Smooth muscle cell (in vitro differentiated cells): Measurements from ENCODE around the gene CCDC91. TPM values are rescaled to one million over a fixed set of nuclear protein-coding genes. Genes with fewer than 3 reads are reported as not detected.
A peak's percentile ranks its signal among the peaks of the same experiment; 100 is the strongest.

Experiments
- DNase-seq: peaks from one replicate; lab custom pipeline; 2025; ENCODE audit not compliant: unreplicated experiment; lab: John Stamatoyannopoulos, UW
- H2AFZ ChIP-seq: fragments of 200-600 bp; sonication (generic); 2 replicates; pipeline ENCODE4 v1.6.0; 2016; ENCODE audit warnings: antibody characterized with exemption, low read depth, mild to moderate bottlenecking
- H3F3A ChIP-seq: fragments of 200-600 bp; sonication (generic); 2 replicates; pipeline ENCODE4 v1.6.0; 2017; ENCODE audit warnings: antibody characterized with exemption, low read depth
- H3K27ac ChIP-seq: fragments of 200-600 bp; sonication (generic); 2 replicates; pipeline ENCODE4 v1.5.1; 2016; ENCODE audit warnings: low read depth, mild to moderate bottlenecking
- H3K27me3 ChIP-seq: fragments of 200-600 bp; sonication (generic); 2 replicates; pipeline ENCODE4 v1.6.1; 2016; ENCODE audit warnings: low read depth, mild to moderate bottlenecking
- H3K36me3 ChIP-seq: fragments of 200-600 bp; sonication (generic); 2 replicates; pipeline ENCODE4 v1.5.1; 2016; ENCODE audit warnings: low read depth
- H3K4me1 ChIP-seq: fragments of 200-600 bp; sonication (generic); 2 replicates; pipeline ENCODE4 v1.5.1; 2016; ENCODE audit warnings: low read depth
- H3K4me2 ChIP-seq: fragments of 200-600 bp; sonication (generic); 2 replicates; pipeline ENCODE4 v1.6.0; 2016; ENCODE audit warnings: mild to moderate bottlenecking
- H3K4me3 ChIP-seq: fragments of 200-600 bp; sonication (generic); 2 replicates; pipeline ENCODE4 v1.5.1; 2016; ENCODE audit warnings: mild to moderate bottlenecking
- H3K79me2 ChIP-seq: fragments of 200-600 bp; sonication (generic); 2 replicates; pipeline ENCODE4 v1.6.0; 2016; ENCODE audit warnings: low read depth, mild to moderate bottlenecking
- H3K9ac ChIP-seq: fragments of 200-600 bp; sonication (generic); 2 replicates; pipeline ENCODE4 v1.6.0; 2016; ENCODE audit warnings: low read depth
- H3K9me3 ChIP-seq: fragments of 200-600 bp; sonication (generic); replicated peaks from 2 replicates; pipeline ENCODE4 v1.5.1; 2016; ENCODE audit warnings: low read depth
- H4K20me1 ChIP-seq: fragments of 200-600 bp; sonication (generic); 2 replicates; pipeline ENCODE4 v1.6.0; 2016; ENCODE audit warnings: low read depth
- CTCF ChIP-seq: fragments of 200-600 bp; sonication (generic); IDR thresholded peaks from 2 replicates; pipeline ENCODE4 v1.5.1; 2017; ENCODE audit warnings: borderline replicate concordance, mild to moderate bottlenecking, antibody characterized with exemption; ENCODE audit not compliant: insufficient read depth, poor library complexity, severe bottlenecking
- WGBS: methylation state at CpG from one replicate; pipeline ENCODE4 v1.1.7; 2016; ENCODE audit warnings: low lambda C conversion rate; 5-methylcytosine and 5-hydroxymethylcytosine counted together
- polyA plus RNA-seq: library from polyadenylated mRNA; unstranded; fragments of >200 nt; fragmentation: Nextera tagmentation; extraction: Ambion mirVana; gene quantifications from 2 replicates; pipeline ENCODE4 v1.2.1, GENCODE V29; 2016
- total RNA-seq: library from RNA; depleted of rRNA; stranded (reverse); fragments of >200 nt; gene quantifications from 2 replicates; pipeline ENCODE4 v1.2.3, GENCODE V29; 2014

The CCDC91 gene
- total and polyA plus RNA-seq, 2 experiments from 2014 or later: 20.1 to 23.7 TPM

- Histone ChIP-seq H3K4me1 (no peaks in the 10 kb centered on the region), H3K79me2 (no peaks in the 10 kb centered on the region), H3K36me3 (no peaks in the 10 kb centered on the region), H4K20me1 (no peaks in the 10 kb centered on the region), H3K4me2 (no peak overlapping the region), H3K9me3 (no peaks in the 10 kb centered on the region), H3K27me3 (no peaks in the 10 kb centered on the region), H2AFZ (no peak overlapping the region), H3K4me3 (no peak overlapping the region), H3F3A (no peaks in the 10 kb centered on the region), H3K9ac (no peak overlapping the region), H3K27ac (no peak overlapping the region)
- DNase-seq: no peak
- 100% methylated on average over 1 of the region's 1 CpG for WGBS
- TF ChIP-seq CTCF: no peak
Observed at GRCh38 chr12:28479683-28480082, 289.4 kb downstream of the CCDC91 start.

- Histone ChIP-seq H4K20me1 (no peaks in the 10 kb centered on the region), H3K36me3 (peaks cover 2% of the 10 kb centered on the region), H3K9me3 (no peaks in the 10 kb centered on the region), H3K27me3 (no peaks in the 10 kb centered on the region), H3K4me2 (no peak overlapping the region), H2AFZ (no peak overlapping the region), H3F3A (peaks cover 5% of the 10 kb centered on the region), H3K4me1 (peaks cover 2% of the 10 kb centered on the region), H3K27ac (no peak overlapping the region), H3K4me3 (no peak overlapping the region), H3K79me2 (no peaks in the 10 kb centered on the region), H3K9ac (no peak overlapping the region)
- no peak for TF ChIP-seq CTCF
- DNase-seq: no peak
- 97% methylated on average over 1 of the region's 1 CpG for WGBS
Observed at GRCh38 chr12:28484156-28484555, 293.9 kb downstream of the CCDC91 start.

DNA sequence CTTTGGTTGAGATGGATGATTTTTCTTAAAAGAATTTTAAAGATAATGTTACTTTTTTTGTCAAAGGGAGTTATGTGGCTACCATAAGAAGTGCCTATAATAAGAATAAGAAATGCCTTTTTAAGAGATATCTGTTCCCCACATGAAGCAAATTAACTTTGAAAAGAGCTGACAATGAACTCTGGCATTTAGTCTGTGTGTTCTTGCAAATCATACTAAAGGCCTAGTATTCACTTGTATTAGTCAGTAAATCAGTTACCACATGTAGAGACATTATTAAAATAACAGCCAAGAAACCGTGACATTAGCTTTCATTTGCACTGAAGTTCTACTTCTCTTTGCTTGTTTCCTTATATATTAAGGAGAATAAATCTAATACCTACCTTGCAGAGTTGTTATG is 296.3 kb downstream of the CCDC91 start:
- no peak for DNase-seq
- no peak overlapping the region for H3K9ac ChIP-seq
- no peaks in the 10 kb centered on the region for H3K79me2 ChIP-seq
- H3K4me3 ChIP-seq: no peak overlapping the region
- no peaks in the 10 kb centered on the region for H3K27me3 ChIP-seq
- 88% methylated on average over 1 of the region's 1 CpG for WGBS
- no peak overlapping the region for H3K27ac ChIP-seq
- peaks cover 4% of the 10 kb centered on the region for H3K36me3 ChIP-seq
- TF ChIP-seq CTCF: no peak
- no peak overlapping the region for H3K4me2 ChIP-seq
- no peaks in the 10 kb centered on the region for H4K20me1 ChIP-seq
- H3K4me1 ChIP-seq: peaks cover 9% of the 10 kb centered on the region
- H3K9me3 ChIP-seq: no peaks in the 10 kb centered on the region
- peaks cover 5% of the 10 kb centered on the region for H3F3A ChIP-seq
- no peak overlapping the region for H2AFZ ChIP-seq

GRCh38 chr12:28489246-28489645 is 299.0 kb downstream of the CCDC91 start:
- TF ChIP-seq CTCF: no peak
- Histone ChIP-seq H3K9me3 (no peaks in the 10 kb centered on the region), H3K4me2 (peak overlapping the region; percentile 62), H3K4me1 (peaks cover 9% of the 10 kb centered on the region), H3K36me3 (peaks cover 4% of the 10 kb centered on the region), H3K27ac (peak overlapping the region; percentile 38), H3F3A (peaks cover 5% of the 10 kb centered on the region), H3K4me3 (no peak overlapping the region), H4K20me1 (no peaks in the 10 kb centered on the region), H3K79me2 (no peaks in the 10 kb centered on the region), H3K9ac (no peak overlapping the region), H3K27me3 (no peaks in the 10 kb centered on the region), H2AFZ (no peak overlapping the region)
- no peak for DNase-seq
- WGBS: 15% methylated on average over 2 of the region's 2 CpGs
